Heart left ventricle (tissue), 13 donors: Measurements from ENCODE around the gene LIMS2.

Experiments
- POLR2A ChIP-seq, 2 donors: fragments of 450-650 bp; IDR thresholded peaks; one replicate each; pipeline ENCODE4 v1.6.1; 2017; ENCODE audit warnings: antibody characterized with exemption in 2 of 2, mild to moderate bottlenecking in 2 of 2, moderate library complexity in 2 of 2
- TF ChIP-seq, protein P1 (sequence below), 12 donors: fragments of 200-600 bp; sonication (generic) in 4 of 12; IDR thresholded peaks; one replicate each; pipeline versions ENCODE4 v1.5.0 to v1.8.0; 2018 to 2022; ENCODE audit warnings: antibody characterized with exemption in 12 of 12, mild to moderate bottlenecking in 5 of 12
- donor health status: ischemic (EF 13 %, LVEDD 7.1; RV severe dilation, severe dysfunction).
- donor health status: DM: no; HTN: yes; CAD: no.
- donor health status: DM: no; HTN: no; CAD: no.
- donor health status: ischemic (EF 25% LVEDD 6.9; RV normal size, moderate dysfunction).
- donor health status: ischemic (EF 25% LVEDD 5.7; RV mildly dilated, moderate dysfunction).
- donor health status: ischemic (EF 35%, LVEDD 5.7; RV mildly dilated, moderate dysfunction).
- donor health status: nonischemic (EF 11% LVEDD 7.7; RV severe dilation, severe dysfunction).
- donor health status: DM: yes; HTN: yes; CAD: no.
- donor health status: PGD.
- donor health status: ischemic (EF 29% LVEDD 5.4; RV normal size, mild dysfunction).
- donor health status: nonischemic (EF 23%, LVEDD 6.1; RV moderate dilation, normal function).

DNA sequence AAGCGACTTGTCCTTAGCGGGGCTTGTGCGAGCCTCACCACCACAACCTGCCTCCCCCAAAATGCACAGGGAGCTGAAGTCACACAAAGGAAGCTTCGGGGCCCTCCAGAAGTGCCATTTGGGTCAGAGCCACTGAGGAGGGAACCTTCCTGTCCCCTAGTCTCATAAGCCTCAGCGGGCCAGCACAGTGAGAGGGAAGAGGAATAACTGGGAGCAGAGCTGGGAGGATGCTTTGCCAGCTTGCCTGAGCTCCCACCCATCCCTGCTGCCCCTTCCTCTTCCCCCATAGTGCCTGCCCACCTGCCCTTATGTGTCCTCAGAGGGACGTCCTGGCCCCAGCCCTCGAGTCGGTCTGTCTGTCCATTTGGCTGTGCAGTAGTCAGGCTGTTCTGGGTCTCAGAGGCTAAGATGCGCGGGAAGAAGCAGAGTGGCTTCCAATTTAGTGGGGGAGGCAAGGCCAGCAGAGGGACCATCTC is 81.2 kb downstream of the LIMS2 start:
- TF ChIP-seq, protein P1, sequence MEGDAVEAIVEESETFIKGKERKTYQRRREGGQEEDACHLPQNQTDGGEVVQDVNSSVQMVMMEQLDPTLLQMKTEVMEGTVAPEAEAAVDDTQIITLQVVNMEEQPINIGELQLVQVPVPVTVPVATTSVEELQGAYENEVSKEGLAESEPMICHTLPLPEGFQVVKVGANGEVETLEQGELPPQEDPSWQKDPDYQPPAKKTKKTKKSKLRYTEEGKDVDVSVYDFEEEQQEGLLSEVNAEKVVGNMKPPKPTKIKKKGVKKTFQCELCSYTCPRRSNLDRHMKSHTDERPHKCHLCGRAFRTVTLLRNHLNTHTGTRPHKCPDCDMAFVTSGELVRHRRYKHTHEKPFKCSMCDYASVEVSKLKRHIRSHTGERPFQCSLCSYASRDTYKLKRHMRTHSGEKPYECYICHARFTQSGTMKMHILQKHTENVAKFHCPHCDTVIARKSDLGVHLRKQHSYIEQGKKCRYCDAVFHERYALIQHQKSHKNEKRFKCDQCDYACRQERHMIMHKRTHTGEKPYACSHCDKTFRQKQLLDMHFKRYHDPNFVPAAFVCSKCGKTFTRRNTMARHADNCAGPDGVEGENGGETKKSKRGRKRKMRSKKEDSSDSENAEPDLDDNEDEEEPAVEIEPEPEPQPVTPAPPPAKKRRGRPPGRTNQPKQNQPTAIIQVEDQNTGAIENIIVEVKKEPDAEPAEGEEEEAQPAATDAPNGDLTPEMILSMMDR (IDR thresholded peaks at IDR 0.05) = no peak
- no peak for TF ChIP-seq POLR2A (IDR thresholded peaks at IDR 0.05)
